NCI-H82 (cell line): ENCODE data around the gene TFEB.

Experiments
- DNase-seq: peaks from one replicate; lab custom pipeline; 2025; lab: John Stamatoyannopoulos, UW

TFEB gene

DNA sequence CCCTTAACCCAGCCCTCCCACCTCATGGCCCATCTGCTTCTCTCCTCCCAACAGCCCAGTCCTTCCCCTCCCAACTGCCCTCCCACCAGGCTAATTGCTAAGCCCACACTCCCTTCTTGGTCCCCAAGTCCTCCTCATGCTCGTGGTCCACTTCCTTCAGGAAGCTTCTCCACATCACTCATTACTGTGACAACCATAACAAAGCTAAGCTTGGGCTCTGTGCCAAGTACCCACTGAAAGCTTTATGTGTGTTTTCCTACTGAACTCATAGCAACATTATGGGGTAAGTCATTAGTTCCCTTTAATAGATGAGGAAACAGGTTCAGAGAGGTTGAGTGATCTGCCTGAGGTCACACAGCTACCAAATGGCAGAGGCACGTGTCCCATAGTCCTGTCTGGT lies 28.1 kb upstream of the TFEB start:
- DNase-seq: peak; percentile 37

- DNase-seq: no peak
Observed at GRCh38 chr6:41759905-41760579, 24.6 kb upstream of the TFEB start.

DNA sequence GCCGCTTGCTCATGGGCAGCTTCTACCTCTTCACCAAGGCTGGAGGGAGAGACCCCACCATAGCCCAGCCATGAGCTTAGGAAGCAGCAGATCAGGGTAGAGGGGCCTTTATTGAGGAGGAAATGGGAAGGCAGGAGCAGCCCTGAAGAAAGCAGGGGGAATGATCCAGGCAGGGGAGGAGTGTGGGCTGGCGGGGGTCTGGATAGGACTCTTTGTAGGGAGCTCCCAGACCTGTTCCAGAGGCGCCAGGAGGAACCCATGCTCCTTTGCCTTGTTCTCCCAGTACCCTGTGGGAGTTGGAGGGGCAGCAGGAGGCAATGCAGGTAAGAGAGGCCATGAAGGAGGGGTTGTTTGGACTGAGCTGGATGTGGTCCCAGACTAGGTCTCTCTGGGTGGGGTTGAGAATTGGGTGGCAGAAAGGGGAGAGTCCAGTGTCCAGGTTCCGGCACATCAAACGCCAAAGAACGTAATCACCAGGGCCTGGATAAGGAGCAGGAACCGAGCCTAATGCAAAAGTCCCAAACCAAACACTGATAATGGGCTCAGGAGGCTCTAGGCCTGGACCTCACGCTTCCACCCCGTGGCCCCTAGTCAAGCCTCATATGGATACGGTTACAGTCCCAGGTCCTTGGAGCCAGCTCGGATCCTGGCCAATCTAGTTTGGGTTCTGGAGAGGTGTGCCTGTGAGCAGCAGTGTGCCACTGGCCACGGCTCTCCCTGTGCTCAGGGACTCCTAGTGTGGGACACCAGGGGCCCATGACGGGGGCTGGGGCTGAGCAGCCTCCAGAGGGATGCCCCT lies 23.9 kb upstream of the TFEB start:
- DNase-seq: no peak

GRCh38 chr6:41758641-41759035 lies 23.2 kb upstream of the TFEB start:
- DNase-seq: no peak

GRCh38 chr6:41757931-41758640 lies 22.7 kb upstream of the TFEB start:
- no peak for DNase-seq

GRCh38 chr6:41757271-41757670 lies 21.9 kb upstream of the TFEB start:
- no peak for DNase-seq

- DNase-seq: no peak
Observed at GRCh38 chr6:41756354-41756753, 20.9 kb upstream of the TFEB start.

- DNase-seq: no peak
Observed at GRCh38 chr6:41755895-41756294, 20.5 kb upstream of the TFEB start.

DNA sequence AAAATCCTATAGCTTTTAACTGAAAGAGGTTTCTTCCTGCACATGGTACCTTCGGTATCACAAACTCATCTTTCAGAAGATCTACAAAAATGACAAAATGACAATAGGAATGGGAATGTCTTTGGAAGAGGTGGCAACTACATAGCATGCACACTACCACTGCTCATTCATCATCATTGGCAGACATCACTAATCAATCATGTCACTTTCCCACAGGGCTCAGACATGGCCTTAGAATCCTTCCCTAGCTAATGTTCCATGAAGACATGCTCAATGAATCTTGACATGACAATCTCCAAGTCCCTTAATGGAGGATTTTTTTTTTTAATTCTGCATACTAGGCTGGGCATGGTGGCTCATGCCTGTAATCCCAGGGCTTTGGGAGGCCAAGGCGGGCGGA lies 15.0 kb upstream of the TFEB start:
- DNase-seq: no peak

- DNase-seq: no peak
Observed at GRCh38 chr6:41748542-41748941, 13.1 kb upstream of the TFEB start.

DNA sequence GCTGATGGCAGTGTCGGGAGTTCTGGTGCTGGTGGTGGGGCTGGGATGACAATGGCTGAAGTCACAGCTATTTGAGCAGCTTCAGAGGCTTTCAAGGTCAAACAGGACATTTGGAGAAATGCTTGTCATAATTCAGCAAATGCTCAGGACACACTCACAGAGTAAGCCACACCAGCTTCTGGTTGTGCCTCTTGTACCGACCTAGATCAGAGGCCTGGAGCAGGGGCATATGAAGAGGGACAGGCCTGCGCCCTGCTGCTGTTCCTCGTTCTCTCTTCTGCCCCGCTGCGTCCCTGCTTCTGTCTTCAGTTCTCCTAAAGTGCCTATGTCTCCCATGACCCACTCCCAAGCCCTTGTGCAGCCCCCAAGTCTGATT lies 12.7 kb upstream of the TFEB start:
- DNase-seq: no peak

DNA sequence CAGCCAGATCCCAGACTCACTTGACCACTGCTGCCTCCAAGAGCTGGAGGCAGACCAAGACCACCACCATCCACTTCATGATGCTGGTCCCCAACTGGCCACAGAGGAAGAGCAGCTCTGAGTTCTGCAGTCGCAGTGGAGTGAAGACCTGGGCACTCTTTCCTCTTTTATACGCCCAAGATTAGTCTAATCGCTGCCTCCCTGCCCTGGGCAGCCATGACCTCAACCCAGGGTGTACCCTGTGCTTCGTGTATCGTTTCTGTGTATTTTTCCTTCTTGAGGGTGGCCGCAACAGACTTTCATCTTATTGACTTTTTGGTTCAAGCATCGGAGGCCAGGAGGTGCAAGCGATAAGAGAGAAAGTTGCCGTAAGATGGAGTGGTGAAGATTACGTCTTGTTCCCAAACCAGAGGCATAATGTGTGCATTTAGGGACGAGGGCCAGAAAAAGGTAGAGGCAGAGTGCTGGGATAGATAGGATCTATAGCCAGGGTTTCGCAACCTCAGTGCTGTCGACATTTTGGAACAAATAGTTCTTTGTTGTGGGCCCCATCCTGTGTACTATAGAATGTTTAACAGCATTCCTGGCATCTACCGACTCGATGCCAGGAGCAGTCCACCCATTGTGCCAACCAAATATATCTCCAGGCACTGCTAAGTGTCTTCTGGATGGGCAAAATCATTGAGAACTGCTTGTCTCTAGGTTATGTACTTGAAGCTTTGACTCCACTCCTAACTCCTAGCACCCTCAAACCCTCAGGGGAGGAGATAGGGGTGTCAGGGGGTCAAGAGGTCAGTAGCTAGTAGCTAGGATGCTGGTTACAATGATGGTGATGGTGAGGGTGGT lies 12.1 kb upstream of the TFEB start, which contains the start of gene PGC:
TSS of gene PGC (minus strand) at position 142 of the 846 bp plus-strand sequence. CDS start at position 79, 63 bp downstream.
- no peak for DNase-seq

DNA sequence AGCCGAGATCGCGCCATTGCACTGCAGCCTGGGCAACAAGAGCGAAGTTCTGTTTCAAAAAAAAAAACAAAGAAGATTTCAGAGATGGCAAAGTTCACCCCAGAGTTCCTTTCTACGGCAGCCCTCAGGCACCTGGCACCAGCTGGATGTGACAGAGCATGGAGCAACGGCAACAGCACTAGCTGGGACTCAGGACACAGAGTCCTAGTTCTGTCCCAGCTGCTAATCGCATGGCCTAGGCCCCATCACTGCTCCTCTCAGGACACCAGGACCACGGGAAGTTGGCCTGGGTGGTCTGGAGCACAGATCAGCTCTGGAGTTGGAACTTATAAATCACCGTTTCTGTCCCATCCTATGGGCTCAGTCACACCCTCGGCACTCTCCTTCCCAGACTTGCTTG lies 10.7 kb upstream of the TFEB start:
- no peak for DNase-seq

DNA sequence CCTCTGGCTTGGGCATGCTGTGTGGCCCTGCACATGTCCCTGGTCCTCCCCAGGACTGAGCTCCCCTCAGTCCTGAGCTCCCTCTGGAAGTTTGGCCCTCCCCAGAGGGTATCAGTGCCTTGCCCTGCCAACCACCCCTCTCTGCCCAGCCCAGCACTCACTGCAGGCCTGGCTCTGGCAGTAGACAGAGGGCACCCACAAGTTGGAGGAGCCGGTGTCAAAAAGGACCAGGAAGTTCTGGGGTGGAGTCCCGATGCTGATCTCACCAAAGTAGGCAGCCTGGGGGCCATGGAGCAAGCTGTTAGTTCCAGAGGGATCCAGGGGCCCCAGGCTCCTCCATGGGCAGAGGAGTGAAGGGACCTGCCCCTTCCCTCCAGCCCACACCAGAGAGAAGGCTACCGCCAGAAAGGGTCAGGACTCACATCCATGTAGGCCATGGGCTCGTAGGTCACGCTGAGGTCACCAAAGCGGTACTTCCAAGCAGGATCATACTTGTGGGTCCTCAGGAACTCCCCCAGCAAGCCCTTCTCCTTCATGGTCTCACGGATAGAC lies 8.9 kb upstream of the TFEB start:
- DNase-seq: no peak

GRCh38 chr6:41743406-41744235 lies 8.2 kb upstream of the TFEB start:
- DNase-seq: no peak

- no peak for DNase-seq
Observed at GRCh38 chr6:41741625-41742490, 6.5 kb upstream of the TFEB start.

DNA sequence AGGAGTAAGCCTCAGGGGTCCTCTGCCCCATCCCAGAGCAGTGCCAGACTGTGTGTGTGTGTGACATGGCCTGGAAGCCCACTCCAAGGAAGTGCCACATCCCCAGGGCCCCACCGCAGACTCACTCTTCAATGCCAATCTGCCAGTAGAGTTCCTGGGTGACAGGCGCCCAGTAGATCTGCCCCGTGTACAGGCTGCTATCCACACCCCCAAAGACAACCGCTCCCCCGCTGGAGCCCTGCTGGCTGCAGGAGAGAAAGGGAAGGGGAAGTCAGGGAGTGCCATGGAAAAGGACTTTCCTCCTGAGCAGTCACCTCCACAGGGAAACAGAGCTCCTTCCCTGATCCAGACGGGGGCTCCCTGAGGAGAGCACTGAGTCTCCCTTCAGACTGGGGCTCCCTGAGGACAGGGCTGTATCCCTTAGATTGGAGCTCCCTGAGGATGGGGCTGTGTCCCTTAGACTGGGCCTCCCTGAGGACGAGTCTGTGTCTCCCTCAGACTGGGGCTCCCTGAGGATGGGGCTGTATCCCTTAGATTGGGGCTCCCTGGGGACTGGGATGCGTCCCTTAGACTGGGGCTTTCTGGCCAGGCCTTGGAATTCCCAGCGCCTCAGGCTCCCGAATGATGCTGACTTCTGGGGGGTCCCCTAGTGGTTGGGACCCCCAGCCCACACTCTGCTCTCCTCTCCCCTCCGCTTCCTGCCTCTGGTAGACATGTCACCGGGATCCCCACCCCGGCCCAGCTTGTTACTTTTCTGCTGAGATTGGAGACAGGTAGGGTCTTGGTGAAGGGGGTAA lies 5.2 kb upstream of the TFEB start:
- no peak for DNase-seq

GRCh38 chr6:41739041-41739440 lies 3.6 kb upstream of the TFEB start:
- DNase-seq: no peak

DNA sequence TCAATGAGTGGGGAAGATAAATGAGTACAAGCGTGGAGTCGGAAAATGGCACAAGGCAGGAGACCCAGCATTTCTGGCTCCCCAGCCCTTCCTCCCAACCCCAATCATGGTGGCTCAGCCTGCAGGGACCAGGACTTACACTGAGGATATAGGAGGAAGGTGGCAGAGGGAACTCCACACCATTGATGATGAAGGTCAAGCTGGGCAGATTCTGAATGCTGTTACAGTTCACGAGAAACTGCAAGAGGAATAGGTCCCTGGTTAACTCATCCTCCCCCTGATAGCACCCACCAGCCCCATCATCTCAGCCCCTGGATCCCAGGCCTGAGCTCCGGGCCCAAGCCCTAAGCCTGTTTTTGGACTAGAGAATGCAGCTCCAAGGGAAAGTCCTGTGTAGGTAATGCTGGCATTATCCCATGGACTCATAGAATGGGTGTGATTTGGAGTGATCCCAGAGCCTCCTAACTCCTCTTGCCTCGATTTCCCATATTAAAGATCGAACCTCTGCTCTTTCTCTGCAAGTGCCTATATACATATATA lies 2.3 kb upstream of the TFEB start:
- no peak for DNase-seq
